GM12891 (cell line): Measurements from ENCODE around the gene MOB3B.
"Not testable (repeated sequence)": the region's sequence is repeated elsewhere in the genome, so short reads cannot be mapped to it uniquely, and the experiment has no call there.

Experiments
- DNase-seq: peaks from one replicate; pipeline ENCODE4 v3.0.0; 2011; ENCODE audit warnings: low spot score; ENCODE audit not compliant: insufficient read length
- FAIRE-seq: peaks from 2 replicates; lab custom pipeline; 2011; peaks lifted over from hg19 to GRCh38; lab: Jason Lieb, UNC
- PAX5 ChIP-seq: IDR thresholded peaks from 2 replicates; pipeline ENCODE4 v1.6.1; 2011; ENCODE audit warnings: low read length, moderate library complexity, mild to moderate bottlenecking; ENCODE audit not compliant: insufficient read depth, severe bottlenecking
- POLR2A ChIP-seq: IDR thresholded peaks from 2 replicates; pipeline ENCODE4 v1.6.1; 2011; ENCODE audit warnings: low read depth, low read length, control low read depth
- POLR2AphosphoS5 ChIP-seq: IDR thresholded peaks from 2 replicates; pipeline ENCODE4 v1.6.1; 2011; ENCODE audit warnings: low read depth, low read length, control low read depth
- POU2F2 ChIP-seq: IDR thresholded peaks from 2 replicates; pipeline ENCODE4 v1.6.1; 2011; ENCODE audit warnings: low read depth, mild to moderate bottlenecking, control low read depth, low read length, moderate library complexity
- SPI1 ChIP-seq: IDR thresholded peaks from 2 replicates; pipeline ENCODE4 v1.6.1; 2011; ENCODE audit warnings: low read depth, low read length, control low read depth
- TAF1 ChIP-seq: IDR thresholded peaks from 2 replicates; pipeline ENCODE4 v1.6.1; 2011; ENCODE audit warnings: low read depth, low read length, control low read depth

MOB3B gene

GRCh38 chr9:27469550-27469949 lies 60.1 kb downstream of the MOB3B start:
- no peak for TF ChIP-seq SPI1
- no peak for TF ChIP-seq TAF1
- TF ChIP-seq POU2F2, result no peak
- no peak for TF ChIP-seq POLR2AphosphoS5
- TF ChIP-seq PAX5, result no peak
- no peak for TF ChIP-seq POLR2A
- no peak for DNase-seq
- FAIRE-seq, result no peak

DNA sequence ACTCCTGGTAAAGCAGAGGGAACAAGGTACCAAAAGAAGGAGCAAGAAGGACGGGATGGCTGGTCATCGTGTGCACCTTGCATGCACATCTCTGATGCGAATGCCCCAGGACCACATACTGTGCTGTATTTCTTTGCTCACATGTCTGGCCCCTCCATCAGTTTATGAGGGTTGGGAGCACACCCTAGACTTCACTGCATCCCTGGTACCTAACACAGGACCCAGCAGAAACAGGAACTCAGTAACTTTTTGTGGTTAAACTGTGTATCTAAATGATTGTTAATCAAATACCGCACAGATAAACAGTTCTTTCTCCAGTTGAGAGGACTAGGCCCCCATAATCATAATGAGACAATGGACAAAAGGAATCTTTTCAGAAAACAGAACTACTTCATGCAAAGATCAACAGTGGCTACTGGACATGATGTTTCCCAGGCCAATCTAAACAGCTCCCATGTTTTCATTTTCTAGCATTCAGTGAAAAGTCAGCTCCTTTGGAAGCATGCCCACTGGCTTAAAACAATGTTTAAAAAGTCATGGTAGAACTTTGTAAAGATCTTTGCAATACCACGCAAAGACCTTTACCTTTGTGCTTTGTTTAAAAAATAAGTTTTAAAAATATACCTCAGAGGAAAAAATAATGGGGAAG lies 61.0 kb downstream of the MOB3B start:
- FAIRE-seq (no peak), DNase-seq (no peak)
- TF ChIP-seq PAX5 (no peak), POLR2AphosphoS5 (no peak), SPI1 (peak; percentile 76)

DNA sequence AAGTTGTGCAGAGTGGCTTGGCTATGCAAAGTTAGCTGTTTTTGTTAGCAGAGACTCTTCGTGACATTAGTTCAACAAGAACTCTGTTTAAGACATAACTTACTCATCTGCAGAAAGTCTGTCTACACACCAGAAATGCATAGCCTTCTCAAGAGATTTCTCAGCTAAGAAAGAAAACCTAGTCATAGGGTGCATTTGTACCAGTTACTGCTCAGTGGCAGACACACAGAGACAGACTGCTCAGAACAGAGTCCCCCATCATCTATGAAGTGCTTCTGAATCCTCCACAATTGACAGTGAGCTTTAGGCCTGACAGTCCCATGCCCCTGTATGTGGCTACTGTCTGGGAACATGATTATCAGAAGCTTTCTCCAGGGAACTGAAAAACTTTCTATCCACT lies 61.6 kb downstream of the MOB3B start:
- DNase-seq (no peak), FAIRE-seq (no peak)
- TF ChIP-seq SPI1 (no peak), POLR2AphosphoS5 (no peak), TAF1 (no peak), POLR2A (no peak)

DNA sequence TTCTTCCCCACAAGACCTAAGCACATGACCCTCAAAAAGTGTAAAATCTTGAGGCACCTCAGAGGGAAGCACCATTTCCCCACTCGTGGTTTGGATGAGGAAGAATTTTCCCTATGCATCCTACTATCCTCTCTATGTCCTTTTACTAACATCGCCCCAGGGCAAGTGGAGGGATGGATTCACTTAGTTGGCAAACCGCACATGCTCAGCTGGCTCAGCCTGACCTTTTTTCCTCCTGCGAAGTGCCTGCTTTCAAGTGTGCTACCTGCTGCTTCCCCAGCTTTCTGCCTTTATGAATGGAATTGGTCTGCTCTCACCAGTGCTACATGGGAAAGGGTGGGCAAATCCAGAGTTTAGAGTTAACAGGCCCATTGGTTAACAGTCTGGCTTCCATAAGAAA lies 62.1 kb downstream of the MOB3B start:
- TF ChIP-seq POU2F2 (no peak), SPI1 (no peak), TAF1 (no peak), PAX5 (no peak)
- FAIRE-seq (no peak), DNase-seq (no peak)

GRCh38 chr9:27466516-27466915 lies 63.1 kb downstream of the MOB3B start:
- DNase-seq, FAIRE-seq: not testable (repeated sequence)

DNA sequence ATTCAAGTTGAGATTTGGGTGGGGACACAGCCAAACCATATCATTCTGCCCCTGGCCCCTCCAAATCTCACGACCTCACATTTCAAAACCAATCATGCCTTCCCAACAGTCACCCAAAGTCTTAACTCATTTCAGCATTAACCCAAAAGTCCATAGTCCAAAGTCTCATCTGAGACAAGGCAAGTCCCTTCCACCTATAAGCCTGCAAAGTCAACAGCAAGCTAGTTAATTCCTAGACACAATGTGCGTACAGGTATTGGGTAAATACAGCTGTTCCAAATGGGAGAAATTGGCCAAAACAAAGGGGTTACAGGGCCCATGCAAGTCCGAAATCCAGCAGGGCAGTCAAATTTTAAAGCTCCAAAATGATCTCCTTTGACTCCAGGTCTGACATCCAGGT lies 64.7 kb downstream of the MOB3B start:
- DNase-seq, FAIRE-seq: not testable (repeated sequence)

GRCh38 chr9:27462846-27463245 lies 66.8 kb downstream of the MOB3B start:
- TF ChIP-seq SPI1, result no peak
- TF ChIP-seq PAX5, result no peak
- no peak for TF ChIP-seq POU2F2
- TF ChIP-seq POLR2AphosphoS5, result no peak
- TF ChIP-seq TAF1, result no peak
- FAIRE-seq (no peak), DNase-seq (no peak)

DNA sequence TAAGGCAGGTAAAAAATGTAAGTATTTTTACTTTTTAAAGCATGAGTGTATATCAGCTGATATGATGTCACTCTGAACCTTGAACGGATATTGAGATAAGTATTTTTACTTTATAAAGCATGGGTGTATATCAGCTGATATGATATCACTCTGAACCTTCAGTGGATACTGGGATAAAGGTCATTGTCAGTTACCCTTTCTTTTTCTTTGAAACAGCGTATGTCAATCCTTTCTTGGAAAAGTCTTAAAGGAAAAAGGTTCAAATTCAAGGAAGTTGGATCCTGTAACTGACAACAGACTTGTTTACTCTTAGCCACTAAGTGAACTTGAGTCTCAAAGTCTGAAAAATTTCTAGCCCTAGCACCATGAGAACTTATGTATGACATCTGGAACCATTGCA lies 67.2 kb downstream of the MOB3B start:
- FAIRE-seq (peak; percentile 26), DNase-seq (no peak)
- TF ChIP-seq TAF1 (no peak), POLR2A (no peak), POLR2AphosphoS5 (no peak), PAX5 (no peak), POU2F2 (no peak), SPI1 (no peak)

- TF ChIP-seq POLR2A (no peak), SPI1 (0 out of 2 replicates have a peak, but pooled peaks have one; percentile 7)
- FAIRE-seq (peak; percentile 74), DNase-seq (peak; percentile 30)
Observed at GRCh38 chr9:27460226-27461023, 69.2 kb downstream of the MOB3B start.

DNA sequence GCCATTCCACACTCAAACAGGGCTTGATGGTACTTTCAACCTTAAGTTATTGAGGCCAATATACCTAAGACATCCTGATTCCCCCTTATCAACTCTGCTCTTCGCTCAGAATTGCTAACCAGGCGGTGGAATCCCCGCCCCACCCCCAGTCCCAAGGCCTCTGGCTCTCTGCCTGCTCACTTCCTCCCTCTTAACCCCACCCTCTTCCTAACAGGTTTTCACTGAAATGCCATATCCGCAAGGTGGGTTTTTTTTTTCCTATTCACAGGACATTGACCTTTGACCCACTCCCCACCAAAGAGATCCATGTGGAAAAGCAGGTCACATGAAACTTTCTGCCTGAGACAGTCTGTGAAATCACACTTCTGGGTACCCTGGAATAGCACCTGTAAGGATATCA lies 72.2 kb downstream of the MOB3B start:
- no peak for TF ChIP-seq PAX5
- no peak for TF ChIP-seq POU2F2
- TF ChIP-seq TAF1, result no peak
- no peak for TF ChIP-seq POLR2AphosphoS5
- no peak for DNase-seq
- no peak for FAIRE-seq

DNA sequence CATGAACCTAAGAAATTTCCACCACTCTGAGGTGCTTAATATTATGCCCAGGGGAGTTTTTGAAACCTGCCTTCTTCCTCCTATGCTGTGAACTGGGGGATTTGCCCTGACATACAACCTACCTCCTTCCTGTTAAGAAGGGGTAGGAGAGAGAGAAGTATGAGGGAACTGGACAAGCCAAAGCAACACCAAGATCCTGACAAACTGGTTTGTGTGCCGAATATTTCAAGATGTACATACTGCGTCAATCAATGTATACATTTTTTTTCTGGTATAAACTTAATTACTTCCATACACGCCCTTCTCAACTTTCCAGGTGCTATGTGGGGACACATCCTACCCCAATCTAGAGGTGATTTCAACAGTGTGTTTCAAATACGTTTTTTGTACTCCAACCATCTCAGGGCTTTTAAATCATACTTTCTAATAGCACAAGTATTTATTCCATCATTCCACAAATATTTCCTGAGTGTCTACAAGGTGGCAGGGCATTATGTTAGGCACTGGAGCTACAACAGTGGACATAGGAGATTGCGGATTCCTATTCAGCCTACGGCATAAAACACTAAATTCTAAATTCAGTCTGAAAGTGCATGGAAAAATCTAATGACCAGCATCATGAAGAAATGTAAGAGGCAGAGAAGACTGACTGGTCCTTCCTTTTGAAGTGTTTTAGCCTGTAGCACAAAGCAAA lies 75.6 kb downstream of the MOB3B start:
- DNase-seq, result no peak
- FAIRE-seq, result no peak
- TF ChIP-seq POLR2A, result no peak
- no peak for TF ChIP-seq PAX5
- no peak for TF ChIP-seq SPI1
- no peak for TF ChIP-seq POLR2AphosphoS5
- TF ChIP-seq TAF1, result no peak
- no peak for TF ChIP-seq POU2F2
